NCI-H510A (cell line): ENCODE data around the gene GOLGA6B.
"Not testable (repeated sequence)": the region's sequence is repeated elsewhere in the genome, so short reads cannot be mapped to it uniquely, and the experiment has no call there.

Experiments
- DNase-seq: peaks from one replicate; lab custom pipeline; 2025; lab: John Stamatoyannopoulos, UW

GOLGA6B gene

GRCh38 chr15:72654397-72654796 lies at the start of gene GOLGA6B:
GOLGA6B (plus strand) TSS chr15:72654697; CDS start chr15:72654738, 41 bp downstream.
- DNase-seq, result not testable (repeated sequence)

- DNase-seq, result no peak
Observed at GRCh38 chr15:72604794-72605193, 49.7 kb upstream of the GOLGA6B start.

- not testable (repeated sequence) for DNase-seq
Observed at GRCh38 chr15:72608084-72608483, 46.4 kb upstream of the GOLGA6B start.

- no peak for DNase-seq
Observed at GRCh38 chr15:72609862-72610261, 44.6 kb upstream of the GOLGA6B start.

- not testable (repeated sequence) for DNase-seq
Observed at GRCh38 chr15:72612324-72612723, 42.2 kb upstream of the GOLGA6B start.

- DNase-seq, result peak; percentile 27
Observed at GRCh38 chr15:72614810-72615532, 39.5 kb upstream of the GOLGA6B start.

- DNase-seq, result peak; percentile 60
Observed at GRCh38 chr15:72615533-72616233, 38.8 kb upstream of the GOLGA6B start.

GRCh38 chr15:72616491-72617210 lies 37.8 kb upstream of the GOLGA6B start:
- DNase-seq, result no peak

GRCh38 chr15:72623854-72624253 lies 30.6 kb upstream of the GOLGA6B start:
- not testable (repeated sequence) for DNase-seq

- DNase-seq, result not testable (repeated sequence)
Observed at GRCh38 chr15:72626153-72626552, 28.3 kb upstream of the GOLGA6B start.

- DNase-seq, result not testable (repeated sequence)
Observed at GRCh38 chr15:72628249-72629067, 26.0 kb upstream of the GOLGA6B start.

GRCh38 chr15:72629068-72629570 lies 25.4 kb upstream of the GOLGA6B start:
- not testable (repeated sequence) for DNase-seq

- not testable (repeated sequence) for DNase-seq
Observed at GRCh38 chr15:72636519-72637282, 17.8 kb upstream of the GOLGA6B start.

GRCh38 chr15:72639759-72640483 lies 14.6 kb upstream of the GOLGA6B start:
- DNase-seq, result not testable (repeated sequence)

GRCh38 chr15:72642271-72642670 lies 12.2 kb upstream of the GOLGA6B start:
- DNase-seq, result not testable (repeated sequence)

- DNase-seq, result not testable (repeated sequence)
Observed at GRCh38 chr15:72648631-72649253, 5.8 kb upstream of the GOLGA6B start.

- not testable (repeated sequence) for DNase-seq
Observed at GRCh38 chr15:72656014-72656413, 1.5 kb downstream of the GOLGA6B start.

GRCh38 chr15:72661081-72661480 lies 6.6 kb downstream of the GOLGA6B start:
- DNase-seq, result not testable (repeated sequence)

- not testable (repeated sequence) for DNase-seq
Observed at GRCh38 chr15:72663931-72664330, 9.4 kb downstream of the GOLGA6B start.
